GM12865 (cell line): ENCODE measurements around the gene TRIM27.
"Not testable (repeated sequence)": the region's sequence is repeated elsewhere in the genome, so short reads cannot be mapped to it uniquely, and the experiment has no call there.

Experiments used
- DNase-seq: peaks from one replicate; pipeline ENCODE4 v3.0.0; 2010; ENCODE audit warnings: low read depth
- H3K4me3 ChIP-seq: 2 replicates; pipeline ENCODE4 v1.5.1; 2011; ENCODE audit warnings: mild to moderate bottlenecking, low read depth, low read length, control low read depth
- TF ChIP-seq, protein P1 (sequence below): IDR thresholded peaks from 2 replicates; pipeline ENCODE4 v1.5.1; 2011; ENCODE audit warnings: low read length, control low read depth, low read depth, inconsistent platforms; ENCODE audit not compliant: insufficient read depth; ENCODE audit errors: missing control alignments

The TRIM27 gene

DNA sequence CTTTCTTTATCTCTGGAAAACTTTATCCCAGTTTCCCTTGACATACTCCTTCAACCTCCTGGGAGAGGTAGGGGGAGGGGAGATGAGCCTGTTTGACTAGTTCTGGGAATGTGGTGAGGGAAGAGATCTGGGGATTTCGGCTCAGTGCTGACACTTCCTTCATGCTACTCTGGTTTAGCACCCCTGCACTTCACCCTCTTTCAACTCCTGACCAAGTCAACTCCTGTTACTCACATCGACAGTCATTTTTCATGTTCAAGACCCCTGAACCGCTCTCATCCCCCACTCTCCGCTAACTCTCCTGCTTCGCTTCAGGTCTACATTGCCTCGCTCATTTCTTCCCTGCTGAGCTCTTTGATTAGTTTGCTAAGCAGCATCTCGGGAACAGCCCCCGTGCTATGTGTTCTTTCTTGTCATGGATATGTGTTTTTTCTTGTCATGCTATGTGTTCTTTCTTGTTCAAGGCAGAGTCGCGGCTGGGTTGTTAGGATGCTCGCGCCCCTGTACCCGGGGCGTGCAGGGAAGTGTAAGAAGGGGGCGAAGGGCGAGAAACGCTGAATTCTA is 16.6 kb upstream of the TRIM27 start:
- H3K4me3 ChIP-seq: peak overlapping the region; percentile 75
- TF ChIP-seq, protein P1, sequence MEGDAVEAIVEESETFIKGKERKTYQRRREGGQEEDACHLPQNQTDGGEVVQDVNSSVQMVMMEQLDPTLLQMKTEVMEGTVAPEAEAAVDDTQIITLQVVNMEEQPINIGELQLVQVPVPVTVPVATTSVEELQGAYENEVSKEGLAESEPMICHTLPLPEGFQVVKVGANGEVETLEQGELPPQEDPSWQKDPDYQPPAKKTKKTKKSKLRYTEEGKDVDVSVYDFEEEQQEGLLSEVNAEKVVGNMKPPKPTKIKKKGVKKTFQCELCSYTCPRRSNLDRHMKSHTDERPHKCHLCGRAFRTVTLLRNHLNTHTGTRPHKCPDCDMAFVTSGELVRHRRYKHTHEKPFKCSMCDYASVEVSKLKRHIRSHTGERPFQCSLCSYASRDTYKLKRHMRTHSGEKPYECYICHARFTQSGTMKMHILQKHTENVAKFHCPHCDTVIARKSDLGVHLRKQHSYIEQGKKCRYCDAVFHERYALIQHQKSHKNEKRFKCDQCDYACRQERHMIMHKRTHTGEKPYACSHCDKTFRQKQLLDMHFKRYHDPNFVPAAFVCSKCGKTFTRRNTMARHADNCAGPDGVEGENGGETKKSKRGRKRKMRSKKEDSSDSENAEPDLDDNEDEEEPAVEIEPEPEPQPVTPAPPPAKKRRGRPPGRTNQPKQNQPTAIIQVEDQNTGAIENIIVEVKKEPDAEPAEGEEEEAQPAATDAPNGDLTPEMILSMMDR: no peak
- peak; percentile 72 for DNase-seq

- DNase-seq: no peak
These were observed 9.3 kb upstream of the TRIM27 start for GRCh38 chr6:28933069-28933468.

DNA sequence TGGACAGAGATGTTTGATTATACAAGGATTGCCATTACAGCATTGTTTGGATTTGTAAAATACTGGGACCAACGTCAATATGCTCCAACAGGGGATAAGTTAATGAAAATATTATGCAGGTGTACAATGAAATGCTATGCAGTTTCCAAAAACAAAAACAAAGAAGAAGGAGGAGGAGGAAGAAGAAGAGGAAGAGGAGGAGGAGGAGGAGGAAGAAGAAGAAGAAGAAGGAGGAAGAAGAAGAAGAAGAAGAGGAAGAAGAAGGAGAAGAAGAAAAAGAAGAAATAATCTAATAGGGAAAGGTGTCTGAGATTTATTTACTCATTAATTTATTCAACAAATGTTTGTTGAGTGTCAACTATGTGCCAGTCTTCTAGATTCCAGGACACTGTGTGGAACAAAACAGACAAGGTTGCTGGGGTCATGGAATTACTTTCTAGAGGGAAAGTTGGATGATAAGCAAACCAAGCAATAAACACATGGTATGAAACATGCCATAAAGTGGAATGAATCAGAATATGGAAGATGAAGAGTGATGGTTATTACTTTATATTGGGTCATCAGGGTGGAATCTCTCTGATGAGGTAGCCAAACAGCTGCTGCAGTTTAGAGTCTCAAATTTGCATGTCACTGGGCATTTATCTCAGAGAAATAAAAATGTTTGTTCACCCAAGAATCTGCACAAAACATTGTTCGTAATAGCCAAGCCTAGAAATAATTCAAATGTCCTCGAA is 6.3 kb upstream of the TRIM27 start:
- TF ChIP-seq, protein P1: no peak

More at GRCh38 chr6:28933069-28933468, 9.3 kb upstream of the TRIM27 start:
- no peak overlapping the region for H3K4me3 ChIP-seq
- TF ChIP-seq, protein P1: no peak

DNA sequence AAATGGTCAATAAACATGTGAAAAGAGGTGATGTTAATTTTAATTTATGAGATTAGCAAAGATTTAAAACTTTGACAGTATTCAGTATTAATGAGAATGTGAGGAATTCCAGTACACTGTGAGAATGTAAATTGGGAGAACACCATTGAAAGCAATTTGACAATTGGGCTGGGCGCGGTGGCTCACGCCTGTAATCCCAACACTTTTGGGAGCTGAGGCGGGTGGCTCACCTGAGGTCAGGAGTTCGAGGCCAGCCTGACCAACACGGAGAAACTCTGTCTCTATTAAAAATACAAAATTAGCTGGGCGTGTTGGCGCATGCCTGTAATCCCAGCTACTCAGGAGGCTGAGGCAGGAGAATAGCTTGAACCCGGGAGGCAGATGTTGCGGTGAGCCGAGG is 5.6 kb upstream of the TRIM27 start:
- not testable (repeated sequence) for DNase-seq, H3K4me3 ChIP-seq

More for the DNA sequence above, 6.3 kb upstream of the TRIM27 start:
- DNase-seq: no peak
- H3K4me3 ChIP-seq: no peak overlapping the region

DNA sequence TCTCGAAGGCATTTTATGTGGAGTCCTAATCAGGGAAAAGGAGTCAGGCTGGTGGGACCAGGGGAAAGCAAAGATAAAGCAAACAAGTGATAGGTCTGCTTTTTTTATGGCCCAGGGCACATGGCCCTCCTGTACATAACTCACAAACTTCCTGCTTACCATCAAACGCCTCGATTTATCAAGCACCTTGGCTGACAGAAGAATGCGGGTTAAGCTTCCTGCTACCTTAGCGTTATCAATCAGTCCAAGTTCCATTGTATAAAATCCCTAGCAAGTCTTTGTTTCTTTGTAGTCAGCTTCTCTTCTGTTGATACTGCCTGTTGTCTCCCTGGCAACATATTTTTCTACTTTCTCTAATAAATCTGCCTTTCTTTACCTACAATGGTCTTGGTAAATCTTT is 4.1 kb upstream of the TRIM27 start:
- no peak for DNase-seq
- H3K4me3 ChIP-seq: no peak overlapping the region
- TF ChIP-seq, protein P1: no peak

DNA sequence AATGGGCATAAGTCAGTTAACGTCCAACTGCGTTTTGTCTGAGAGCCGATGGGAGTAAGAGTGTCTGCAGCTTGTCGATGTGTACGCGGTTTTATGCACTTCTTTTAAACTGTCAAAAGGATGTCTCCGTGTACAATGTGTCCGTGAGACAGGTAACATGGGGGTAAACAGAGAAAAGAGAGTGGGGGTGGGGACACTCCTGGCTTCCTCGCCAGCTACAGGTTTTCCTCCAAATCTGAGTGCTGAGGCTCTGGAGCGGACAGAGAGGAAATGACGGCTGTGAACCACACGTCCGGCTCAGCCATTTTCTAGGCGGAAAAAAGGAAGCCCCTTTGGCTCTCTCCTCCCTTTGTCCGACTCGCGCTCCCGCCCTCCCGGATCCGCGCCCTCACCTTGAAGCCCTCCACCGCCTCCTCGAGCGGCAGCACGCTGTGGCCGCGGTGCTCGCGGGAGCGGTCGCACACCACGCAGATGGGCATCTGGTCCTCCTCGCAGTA is 916 bp downstream of the TRIM27 start:
- DNase-seq: peak; percentile 69

More for the DNA sequence above, 916 bp downstream of the TRIM27 start:
- peak overlapping the region; percentile 98 for H3K4me3 ChIP-seq
- TF ChIP-seq, protein P1: no peak
